Fibroblast of skin of back (primary cell): Measurements from ENCODE around the gene CABLES2. TPM values are rescaled to one million over a fixed set of nuclear protein-coding genes. Genes with fewer than 3 reads are reported as not detected.

Experiments
- DNase-seq: peaks from one replicate; pipeline ENCODE4 v3.0.0-alpha.2; 2013
- polyA plus RNA-seq, 2 experiments: library from polyadenylated mRNA; unstranded; fragments of 120-200 nt; gene quantifications; one replicate each; pipeline ENCODE4 v1.2.1, GENCODE V29; 2013; ENCODE audit not compliant: insufficient read length in 2 of 2

Gene CABLES2, protein sequence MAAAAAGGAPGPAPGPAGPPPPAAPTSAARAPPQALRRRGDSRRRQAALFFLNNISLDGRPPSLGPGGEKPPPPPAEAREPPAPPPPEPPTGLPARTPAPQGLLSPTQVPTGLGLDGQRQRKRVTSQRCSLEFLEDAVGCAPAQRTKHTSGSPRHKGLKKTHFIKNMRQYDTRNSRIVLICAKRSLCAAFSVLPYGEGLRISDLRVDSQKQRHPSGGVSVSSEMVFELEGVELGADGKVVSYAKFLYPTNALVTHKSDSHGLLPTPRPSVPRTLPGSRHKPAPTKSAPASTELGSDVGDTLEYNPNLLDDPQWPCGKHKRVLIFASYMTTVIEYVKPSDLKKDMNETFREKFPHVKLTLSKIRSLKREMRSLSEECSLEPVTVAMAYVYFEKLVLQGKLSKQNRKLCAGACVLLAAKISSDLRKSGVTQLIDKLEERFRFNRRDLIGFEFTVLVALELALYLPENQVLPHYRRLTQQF
- polyA plus RNA-seq (2013, experiment 1 of 2; ENCODE audit: insufficient read length), result 8.9 TPM
- 4.8 TPM for polyA plus RNA-seq (2013, experiment 2 of 2; ENCODE audit: insufficient read length)

DNA sequence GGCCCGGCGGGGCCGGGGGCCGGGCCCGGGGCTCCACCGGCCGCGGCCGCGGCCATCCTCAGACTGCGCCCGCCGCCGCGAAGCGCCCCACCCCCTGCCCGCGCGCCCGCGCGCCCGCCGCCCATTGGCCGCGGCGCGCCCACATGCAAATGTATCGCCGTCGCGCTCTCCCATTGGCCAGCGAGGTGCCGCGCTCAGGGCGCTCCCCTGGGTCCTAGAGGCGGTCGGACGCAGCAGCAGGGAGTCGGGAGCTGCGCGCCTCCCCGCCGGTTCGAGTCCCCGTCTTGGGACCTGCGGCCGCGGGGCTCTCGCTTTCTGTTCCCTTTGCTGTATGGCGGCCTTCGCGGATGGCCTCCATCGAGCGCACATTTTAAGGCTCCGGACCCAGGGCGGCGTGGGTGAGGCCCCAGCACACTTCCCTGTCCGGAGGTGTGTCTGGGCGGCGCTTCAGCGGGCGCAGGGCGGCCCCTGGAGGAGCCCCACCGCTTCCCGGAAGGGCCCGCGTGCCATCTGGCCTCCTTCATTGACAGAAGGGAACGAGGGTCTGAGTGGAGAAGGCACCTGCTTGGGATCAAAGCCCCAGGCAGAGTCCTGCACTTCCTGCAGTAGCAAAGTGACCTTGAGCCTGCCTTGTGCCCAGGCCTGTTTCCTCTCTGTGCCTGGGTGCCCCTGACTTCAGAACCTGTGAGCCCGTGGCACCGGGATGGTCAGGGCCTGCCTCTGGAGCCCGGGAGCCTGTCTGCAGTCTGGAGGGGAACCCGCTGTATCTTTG, at the start of gene CABLES2:
TSS of gene CABLES2 (minus strand) at position 65 of the 772 bp plus-strand sequence. CDS start at position 56, 9 bp downstream.
- peak; percentile 94 for DNase-seq

DNA sequence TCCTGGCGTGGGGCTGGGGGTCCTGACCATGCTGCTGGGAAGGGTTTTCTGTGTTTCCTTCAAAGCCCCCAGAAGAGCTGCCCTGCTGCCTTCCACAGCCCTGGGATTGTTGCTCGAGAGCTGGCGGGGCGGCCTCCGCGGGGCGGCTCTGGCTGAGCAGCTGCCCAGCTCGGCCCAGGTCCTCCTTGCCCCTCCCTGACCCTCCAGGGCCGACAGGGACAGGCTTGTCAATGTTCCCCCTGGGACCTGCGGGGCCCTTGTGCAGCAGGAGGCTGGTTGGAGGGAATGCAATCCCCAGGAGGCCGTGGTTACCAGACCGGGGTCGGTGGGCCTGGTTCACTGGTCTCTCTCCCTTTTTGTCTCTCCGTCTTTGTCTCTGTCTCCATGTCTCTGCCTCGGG, 48.8 kb upstream of the CABLES2 start:
- no peak for DNase-seq

DNA sequence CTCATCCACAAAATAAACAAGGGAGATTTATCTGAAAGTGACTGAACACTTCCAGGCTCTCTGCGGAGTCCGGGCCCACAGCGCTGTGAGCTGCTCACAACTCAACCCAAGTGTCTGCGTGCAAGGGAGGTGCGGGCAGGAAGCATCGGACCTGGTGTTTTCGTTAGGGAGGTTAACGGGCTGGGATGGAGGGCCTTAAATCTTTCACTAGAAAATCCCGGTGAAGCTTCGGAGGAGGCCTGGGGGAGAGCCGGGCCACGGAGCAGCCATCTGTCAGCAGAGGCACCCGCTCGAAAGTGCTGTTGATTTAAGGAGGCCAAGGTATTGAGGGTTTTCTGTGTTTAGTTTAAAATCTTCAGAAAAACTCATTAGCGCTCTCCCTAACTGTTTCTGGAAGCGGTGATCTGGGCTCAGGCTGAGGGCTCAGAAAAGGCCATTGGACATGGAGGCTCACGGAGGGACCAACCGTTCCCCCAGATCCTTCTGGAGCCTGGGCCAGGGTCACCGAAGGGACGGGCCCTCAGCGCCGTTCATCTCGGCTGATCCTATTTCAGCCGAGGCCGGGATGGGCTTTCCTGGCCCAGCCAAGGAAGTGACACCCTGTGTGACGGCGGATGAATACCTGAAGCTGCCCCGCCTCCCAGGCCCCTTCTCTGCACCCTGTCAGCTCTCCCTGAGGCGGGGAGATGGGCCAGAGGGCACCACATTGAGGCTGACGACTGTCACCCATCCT, 48.0 kb upstream of the CABLES2 start:
- DNase-seq, result no peak

DNA sequence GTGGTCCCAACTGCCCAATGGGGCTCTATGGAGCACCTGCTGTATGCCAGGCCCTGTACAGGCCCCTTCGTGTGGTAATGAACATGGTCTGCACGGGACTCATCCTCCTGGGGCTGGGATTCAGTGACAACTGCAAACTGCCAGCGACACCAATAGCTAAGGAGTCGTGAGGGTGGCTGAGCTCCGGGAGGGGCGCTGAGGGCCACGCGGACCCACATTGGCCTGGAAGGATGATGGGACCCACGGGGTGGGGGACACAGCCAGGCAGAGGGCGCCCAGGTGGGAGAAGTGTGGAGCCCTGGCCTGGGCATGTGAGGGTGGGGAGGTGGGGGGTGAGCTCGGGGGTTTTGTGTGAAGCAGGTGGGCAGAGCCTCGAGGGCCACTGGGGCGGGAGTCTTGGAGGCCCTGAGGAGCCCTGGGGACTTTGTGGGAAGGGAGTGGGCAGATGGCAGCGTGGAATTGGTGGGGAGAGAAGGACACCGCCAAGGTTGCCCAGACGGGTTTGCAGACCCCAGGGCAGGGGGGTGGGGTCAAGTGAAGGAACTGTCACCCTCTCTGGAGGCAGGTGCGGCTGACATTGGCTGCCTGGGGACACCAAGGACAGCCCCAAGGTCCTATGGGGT, 46.2 kb upstream of the CABLES2 start:
- no peak for DNase-seq

DNA sequence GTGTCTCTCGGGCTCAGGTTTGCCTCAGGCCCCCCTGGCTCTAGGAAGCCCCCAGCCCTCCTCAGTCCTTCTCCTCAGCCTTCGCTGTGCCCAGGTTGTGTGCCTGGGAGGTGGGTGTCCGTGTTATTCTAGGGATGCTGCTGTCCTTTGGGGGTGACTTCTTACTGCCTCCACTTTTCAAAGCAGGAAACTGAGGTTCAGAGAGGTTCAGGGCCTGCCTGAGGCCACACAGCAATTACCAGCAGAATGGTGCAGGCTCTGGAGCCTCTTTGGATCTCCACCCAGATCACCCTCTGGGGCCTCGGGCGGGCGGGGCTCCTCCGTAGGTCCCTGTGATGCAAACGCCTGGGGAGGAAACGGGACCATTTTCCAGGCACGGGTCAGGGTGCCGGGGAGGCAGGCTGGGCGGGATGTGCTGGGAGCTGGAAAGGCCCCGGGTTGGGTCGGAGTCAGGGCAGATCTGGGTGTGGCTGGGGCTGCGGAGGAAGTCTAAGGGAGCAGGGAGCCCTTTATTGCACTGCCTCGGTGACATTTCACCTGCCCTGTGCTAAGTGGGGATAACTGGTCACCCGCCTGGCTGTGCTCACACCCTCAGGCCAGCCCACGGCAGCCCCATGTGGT, 45.5 kb upstream of the CABLES2 start:
- DNase-seq, result no peak

DNA sequence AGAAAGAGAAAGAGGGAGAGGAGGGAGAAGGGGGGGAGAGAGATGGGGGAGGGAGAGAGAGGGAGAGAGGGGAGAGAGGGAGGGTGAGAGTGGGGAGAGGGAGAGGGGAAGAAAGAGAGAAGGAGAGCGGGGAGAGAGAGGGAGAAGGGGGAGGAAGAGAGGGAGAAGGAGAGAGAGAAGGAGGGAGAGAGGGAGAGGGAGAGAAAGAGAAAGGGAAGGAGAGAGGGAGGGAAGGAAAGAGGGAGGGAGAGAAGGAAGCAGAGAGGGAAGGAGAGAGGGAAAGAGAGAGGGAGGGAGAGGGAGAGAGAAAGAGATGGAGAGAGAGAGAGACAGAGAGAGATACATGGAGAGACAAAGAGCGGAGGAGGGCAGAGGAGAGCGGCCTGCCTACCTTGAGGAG, 44.9 kb upstream of the CABLES2 start:
- DNase-seq, result no peak

DNA sequence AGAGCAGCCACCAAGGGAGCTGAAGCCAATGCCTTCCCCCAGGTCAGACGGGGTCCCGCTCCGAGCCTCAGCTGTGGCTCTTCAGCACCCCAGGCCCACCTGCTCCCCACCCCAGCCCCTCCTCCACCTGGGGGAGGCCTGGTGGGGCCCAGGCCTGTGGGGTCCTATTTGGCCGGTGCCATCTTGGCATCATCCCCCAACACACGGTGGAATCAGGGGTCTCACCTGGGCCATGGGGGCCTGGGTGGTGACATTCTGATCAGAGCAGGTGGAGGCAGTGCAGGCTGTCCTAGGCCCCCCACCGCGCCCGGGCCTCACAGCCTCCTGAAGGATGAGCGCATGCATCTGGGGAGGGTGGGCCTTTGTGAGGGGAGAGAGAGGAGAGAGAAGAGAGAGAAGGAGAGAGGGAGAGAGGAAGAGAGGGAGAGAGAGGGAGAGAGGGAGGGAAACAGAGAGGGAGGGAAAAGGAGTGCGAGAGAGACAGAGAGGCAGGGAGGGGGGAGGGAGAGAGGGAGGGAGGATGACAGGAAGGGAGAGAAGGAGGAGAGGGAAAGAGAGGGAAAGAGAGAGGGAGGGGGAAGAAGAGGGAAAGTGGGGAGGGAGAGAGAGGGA, 44.2 kb upstream of the CABLES2 start:
- DNase-seq, result no peak

DNA sequence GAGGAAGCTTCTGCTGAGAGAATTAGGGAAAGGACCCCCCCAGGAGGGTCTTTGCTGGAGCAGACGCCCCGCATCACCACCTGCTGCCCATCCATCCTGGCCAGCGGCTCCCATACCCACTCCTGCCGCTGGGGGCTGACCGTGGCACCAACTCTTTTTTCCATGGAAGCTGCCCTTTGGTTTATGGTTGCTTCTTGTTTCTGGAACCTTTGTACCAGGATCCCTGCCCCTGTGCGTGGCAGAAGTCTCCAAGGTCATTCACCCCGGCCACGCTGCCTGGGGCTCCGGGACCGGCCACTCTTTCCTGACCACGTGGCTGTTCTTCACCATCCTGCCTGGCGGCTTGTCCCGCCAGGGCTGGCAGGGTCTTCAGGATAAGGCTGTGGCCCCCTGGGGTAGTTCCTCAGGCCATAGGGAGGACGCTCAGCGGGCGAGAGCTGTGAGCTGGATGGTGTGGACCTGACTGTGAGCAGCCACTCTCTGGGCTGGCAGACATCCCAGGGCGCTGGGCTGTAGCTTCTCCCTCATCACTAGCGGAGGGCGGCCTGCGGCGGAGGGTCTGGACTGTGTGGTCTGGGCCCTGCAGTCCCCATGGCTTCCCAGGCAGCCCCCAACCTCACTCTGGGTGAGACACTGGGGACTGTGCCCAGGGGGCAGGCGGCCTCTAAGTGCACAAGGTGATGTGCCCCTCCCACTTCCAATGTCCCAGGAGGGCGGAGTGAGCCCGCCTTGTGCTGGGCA, 43.0 kb upstream of the CABLES2 start:
- no peak for DNase-seq

DNA sequence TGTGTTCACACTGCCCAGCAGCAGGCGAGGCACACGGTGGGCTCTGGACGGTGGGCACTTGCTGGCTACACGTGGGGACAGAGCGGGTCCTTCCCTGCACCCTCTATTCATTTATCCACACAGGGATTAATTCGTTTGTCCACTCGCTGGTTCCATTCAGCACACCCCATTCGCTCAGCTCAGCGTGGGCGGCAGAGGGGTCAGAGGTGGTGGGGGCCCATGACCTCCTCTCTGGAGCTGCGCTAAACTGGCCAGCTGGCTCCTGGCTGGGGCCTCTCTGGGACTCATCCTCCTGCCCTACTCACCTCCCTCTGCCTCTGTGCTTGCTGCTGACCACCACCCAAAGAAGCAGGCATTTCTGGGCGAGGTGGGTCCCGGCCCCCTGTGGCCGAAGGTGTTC, 41.7 kb upstream of the CABLES2 start:
- no peak for DNase-seq

DNA sequence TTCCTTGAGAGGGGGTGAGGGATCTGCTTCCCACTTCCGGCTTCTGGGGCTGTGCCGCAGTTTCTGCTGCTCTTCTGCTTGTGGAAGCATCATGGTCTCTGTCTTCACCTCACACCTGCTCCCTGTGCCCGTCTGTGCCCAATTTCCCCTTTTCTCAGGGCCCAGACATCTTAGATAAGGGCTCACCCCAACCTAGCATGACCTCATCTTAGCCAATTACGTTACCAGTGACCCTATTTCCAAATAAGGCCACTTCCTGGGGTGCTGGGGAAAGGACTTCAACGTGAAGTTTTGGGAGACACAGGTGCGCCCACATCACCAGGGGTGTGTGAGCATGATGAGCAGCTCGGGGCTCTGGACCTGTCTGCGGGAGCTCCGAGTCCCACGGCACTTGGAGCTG, 41.0 kb upstream of the CABLES2 start:
- DNase-seq, result no peak

DNA sequence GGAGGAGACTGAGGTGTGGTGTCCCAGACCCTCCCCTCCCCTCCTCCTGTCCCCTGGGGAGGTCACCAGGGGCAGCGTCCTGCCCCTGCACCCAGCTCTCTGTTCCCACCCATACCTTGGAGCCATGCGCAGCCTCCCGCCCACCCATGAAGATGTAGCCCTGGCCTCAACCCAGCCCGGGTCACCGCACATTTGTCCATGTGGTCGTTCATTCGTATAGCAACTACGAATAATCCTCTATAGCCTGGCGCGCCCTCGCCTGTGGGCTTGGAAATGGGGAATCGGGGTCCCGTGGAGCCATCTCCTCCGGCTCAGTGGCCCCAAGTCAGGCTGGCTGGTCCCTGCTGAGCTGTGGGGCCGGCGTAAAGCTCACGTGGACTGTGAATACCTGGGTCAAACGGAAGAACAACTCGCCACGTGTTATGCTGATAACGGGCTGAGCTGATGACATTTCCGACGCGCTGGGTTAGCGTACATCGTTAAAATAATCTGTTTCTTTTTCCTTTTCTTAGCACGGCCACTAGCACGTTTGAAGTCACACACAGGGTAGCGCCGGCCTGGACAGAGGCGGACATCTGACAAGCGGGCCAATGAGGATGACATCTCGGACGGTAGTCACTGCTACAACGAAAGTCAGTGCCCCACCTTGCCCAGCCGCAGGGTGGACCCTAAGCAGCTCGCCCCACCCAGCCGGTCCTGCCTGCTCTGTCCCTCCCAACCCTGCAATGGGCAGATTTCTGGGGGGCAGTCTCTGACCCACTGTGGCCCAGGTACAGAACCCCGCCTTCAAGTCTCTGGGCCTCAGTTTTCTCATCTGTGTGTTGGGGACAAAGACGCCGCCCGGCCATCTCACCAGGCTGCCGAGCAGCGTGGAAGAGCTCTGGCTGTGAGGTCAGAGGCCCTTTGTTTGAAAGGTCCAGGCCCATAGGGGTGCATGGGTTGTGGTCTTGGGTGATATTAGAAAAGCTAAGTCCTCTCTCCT, 40.1 kb upstream of the CABLES2 start:
- DNase-seq, result no peak

DNA sequence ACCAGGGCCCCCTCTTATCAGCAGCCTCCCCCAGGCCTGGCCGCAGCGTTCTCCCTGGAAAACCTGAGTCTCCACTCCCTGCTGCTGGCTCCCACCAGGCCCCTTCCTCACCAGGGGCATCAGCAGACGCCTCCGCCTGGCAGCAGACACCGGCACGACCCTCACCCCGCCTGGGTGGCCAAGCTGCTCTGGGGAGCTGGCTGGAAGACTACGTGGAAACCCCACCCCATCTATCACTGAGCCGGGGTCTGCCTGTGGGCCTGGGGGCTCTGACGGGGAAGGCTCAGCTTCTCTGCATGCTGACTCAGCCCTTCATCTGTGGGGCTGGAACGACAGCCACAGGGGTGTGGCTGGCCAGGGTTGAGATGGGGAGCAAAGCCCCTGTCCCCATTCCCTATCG, 39.4 kb upstream of the CABLES2 start:
- DNase-seq, result no peak

DNA sequence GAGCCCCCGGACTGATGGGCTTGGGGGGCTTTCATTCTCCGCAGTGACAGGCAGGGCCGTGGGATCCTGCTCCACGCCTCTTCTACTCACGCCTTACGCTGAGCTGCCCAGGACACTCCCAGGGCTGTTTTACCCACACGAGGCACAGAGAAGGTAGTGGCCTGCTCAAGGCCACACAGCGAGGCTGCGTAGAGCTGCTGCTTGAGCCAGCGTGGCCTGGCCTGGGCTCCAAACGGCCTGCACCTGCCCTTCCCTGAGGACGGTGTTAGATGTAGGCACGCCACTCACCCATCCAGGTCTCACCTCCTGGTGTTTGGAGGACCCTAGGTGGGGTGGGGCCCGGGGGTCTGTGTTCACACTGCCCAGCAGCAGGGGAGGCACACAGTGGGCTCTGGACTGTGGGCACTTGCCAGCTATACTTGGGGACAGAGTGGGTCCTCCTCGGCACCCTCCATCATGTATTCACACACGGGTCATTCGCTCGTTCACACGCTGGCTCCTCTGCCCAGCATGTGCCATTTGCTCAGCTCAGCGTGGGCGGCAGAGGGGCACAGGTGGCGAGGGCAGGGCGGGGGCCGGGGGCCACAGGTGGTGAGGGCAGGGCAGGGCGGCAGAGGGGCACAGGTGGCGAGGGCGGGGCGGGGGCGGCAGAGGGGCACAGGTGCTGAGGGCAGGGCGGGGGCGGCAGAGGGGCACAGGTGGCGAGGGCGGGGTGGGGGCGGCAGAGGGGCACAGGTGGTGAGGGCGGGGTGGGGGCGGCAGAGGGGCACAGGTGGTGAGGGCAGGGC, 38.7 kb upstream of the CABLES2 start:
- no peak for DNase-seq

DNA sequence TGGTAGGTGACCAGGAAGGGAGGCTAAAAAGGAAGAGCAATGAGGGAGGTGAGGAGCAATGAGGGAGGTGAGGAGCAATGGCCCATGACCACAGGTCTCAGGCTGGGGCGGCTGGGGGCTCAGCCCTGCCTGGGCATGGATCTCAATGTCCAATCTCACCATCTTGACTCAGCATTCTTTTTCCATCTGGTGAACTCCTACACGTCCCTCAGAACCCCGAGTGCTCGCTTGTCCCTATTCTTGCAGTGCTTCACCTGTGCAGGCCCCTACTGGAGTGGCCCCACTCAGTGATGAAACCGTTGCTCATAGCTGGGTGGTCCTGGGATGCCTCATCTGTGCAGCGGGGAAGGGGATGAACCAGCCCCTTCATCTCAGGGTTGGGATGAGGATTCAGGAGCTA, 37.2 kb upstream of the CABLES2 start:
- no peak for DNase-seq

DNA sequence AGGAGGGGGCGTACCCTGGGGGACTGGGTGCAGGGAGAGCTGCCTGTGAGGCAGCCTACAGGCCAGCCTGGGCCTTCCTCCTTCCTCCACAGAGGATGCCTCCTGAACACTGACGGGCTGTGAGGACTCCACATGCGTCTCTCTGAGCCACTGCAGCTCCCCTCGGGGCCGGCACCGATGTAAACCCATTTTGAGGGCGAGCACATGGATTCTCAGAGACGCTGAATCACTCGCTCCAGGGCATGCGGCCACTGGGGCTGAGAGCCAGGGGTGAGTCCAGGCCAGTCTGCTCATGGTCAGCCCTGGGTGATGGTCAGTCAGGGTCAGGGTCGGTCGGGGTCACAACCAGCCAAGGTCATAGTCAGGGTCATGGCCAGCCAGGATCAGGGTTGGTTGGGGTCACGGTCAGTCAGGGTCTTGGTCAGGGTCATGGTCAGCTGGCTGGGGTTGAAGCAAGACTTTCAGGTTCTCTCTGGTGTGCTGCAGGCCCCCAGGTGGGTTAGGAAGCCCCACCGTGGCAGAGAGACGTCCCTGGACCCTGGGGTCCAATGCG, 35.0 kb upstream of the CABLES2 start:
- DNase-seq, result no peak

DNA sequence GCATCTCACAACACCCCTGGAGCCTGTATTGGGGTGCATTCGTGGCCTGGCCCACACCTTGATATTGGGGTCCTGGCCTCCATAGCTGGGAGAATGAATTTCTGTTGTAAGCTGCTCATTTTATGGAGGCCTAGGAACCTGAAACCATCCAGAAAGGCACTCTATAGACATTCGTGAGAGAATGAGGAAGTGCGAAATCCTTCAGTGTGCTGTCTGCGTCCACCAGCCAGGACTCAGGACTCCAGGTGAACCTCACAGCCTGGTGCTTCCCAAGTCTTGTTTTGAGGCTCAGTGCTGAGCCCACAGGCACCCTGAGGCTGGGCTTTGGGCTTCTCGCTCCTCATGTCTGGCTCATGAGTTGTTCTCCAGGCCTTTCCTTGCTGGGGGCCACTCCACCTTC, 32.1 kb upstream of the CABLES2 start:
- DNase-seq, result no peak

DNA sequence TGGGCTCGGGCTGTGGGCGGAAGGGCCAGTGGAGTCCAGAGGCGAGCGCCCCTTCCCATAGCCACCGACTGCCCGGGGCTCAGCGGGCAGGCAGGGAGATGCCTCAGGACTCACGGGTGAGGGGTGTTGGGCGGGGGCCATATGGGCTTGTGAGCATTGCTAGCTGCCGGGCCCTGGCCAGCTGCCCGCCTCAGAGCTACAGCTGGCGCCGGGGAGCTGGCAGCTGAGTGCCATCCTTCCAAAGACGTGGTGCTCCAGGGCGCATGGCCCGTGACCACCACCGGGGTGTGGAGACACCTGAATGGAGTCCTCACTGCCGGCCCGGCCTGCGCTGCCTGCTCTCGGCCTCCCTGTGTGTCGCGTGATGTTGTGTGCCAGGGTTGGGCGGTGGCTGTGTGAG, 30.8 kb upstream of the CABLES2 start:
- no peak for DNase-seq

DNA sequence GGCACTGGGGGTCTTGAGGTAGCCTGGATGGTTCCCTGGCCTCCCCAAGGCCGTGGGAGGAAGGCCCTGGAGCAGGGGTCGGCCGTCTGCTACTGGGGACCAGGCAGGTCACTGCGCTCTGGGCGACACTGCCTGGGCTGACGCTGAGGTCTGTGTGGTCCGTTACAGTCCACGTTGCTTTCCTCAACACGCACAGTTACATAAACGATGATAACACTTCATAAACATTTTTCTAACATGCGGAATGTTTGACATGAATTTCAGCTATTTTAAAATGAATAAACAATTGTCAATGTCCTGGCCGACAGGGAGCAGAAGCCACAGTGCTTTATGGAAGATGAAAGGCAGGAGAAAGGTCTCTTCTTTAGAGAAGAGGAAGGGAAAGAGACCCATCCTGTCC, 30.4 kb upstream of the CABLES2 start:
- no peak for DNase-seq
